ENCODE measurements around the gene TBX4. TPM values are rescaled to one million over a fixed set of nuclear protein-coding genes. Genes with fewer than 3 reads are reported as not detected.

TBX4 gene
- total and polyA plus RNA-seq, 2 experiments from 2014 or later, result not detected

GRCh38 chr17:61482467-61482866 lies 30.2 kb downstream of the TBX4 start:
- DNase-seq (ENCODE audit: low spot score), result no peak
- H3K4me1 Mint-ChIP-seq, result peaks cover 11% of the 10 kb centered on the region
- Histone ChIP-seq H3K79me2 (replicated peaks; ENCODE audit: insufficient read depth) (no peaks in the 10 kb centered on the region), H3K36me3 (ENCODE audit: insufficient read depth) (no peaks in the 10 kb centered on the region), H3F3A (replicated peaks; ENCODE audit: low read depth) (no peaks in the 10 kb centered on the region), H3K27ac (ENCODE audit: low read depth) (no peak overlapping the region), H3K4me3 (no peak overlapping the region), H3K27me3 (ENCODE audit: insufficient read depth) (no peaks in the 10 kb centered on the region), H4K20me1 (replicated peaks; ENCODE audit: insufficient read depth) (no peaks in the 10 kb centered on the region), H3K9me2 (ENCODE audit: insufficient read depth) (no peaks in the 10 kb centered on the region), H2AFZ (no peak overlapping the region), H3K4me2 (no peak overlapping the region), H3K4me1 (ENCODE audit: insufficient read depth) (no peaks in the 10 kb centered on the region)
- H3K9me3 Mint-ChIP-seq, result no peaks in the 10 kb centered on the region
- no peak overlapping the region for H3K4me3 Mint-ChIP-seq
- ATAC-seq, result no peak
- no peak overlapping the region for H3K27ac Mint-ChIP-seq
- H3K27me3 Mint-ChIP-seq (ENCODE audit: insufficient read depth, low read depth, poor library complexity), result peaks cover 10% of the 10 kb centered on the region
- TF ChIP-seq EZH2phosphoT487 (IDR thresholded peaks at IDR 0.05; ENCODE audit: unreplicated experiment), result no peak
- TF ChIP-seq ZNF114 (CRISPR knock-in tag; IDR thresholded peaks at IDR 0.05), result no peak
- no peak for TF ChIP-seq JUNB (IDR thresholded peaks at IDR 0.05; ENCODE audit: unreplicated experiment)
- TF ChIP-seq EZH2 (IDR thresholded peaks at IDR 0.05; ENCODE audit: low read depth, unreplicated experiment), result no peak
- TF ChIP-seq ETS1 (IDR thresholded peaks at IDR 0.05), result no peak
- TF ChIP-seq CREB1 (CRISPR knock-in tag; IDR thresholded peaks at IDR 0.05; ENCODE audit: low read depth), result no peak
- TF ChIP-seq ZNF331 (CRISPR knock-in tag; IDR thresholded peaks at IDR 0.05; ENCODE audit: low read depth), result no peak
- TF ChIP-seq NANOG (IDR thresholded peaks at IDR 0.05; ENCODE audit: borderline replicate concordance), result no peak
- TF ChIP-seq CTCF (conservative IDR thresholded peaks at IDR 0.05; ENCODE audit: low read depth in 2 of 2), result no peak
- TF ChIP-seq POLR2AphosphoS5 (IDR thresholded peaks at IDR 0.05; ENCODE audit: low read depth), result no peak
- no peak for TF ChIP-seq ZNF462 (CRISPR knock-in tag; IDR thresholded peaks at IDR 0.05)
- TF ChIP-seq REST (IDR thresholded peaks at IDR 0.05; ENCODE audit: unreplicated experiment), result no peak
- no peaks in the 10 kb centered on the region for H3K36me3 Mint-ChIP-seq (ENCODE audit: low read depth)

All from GM23338 (cell line).